A673 (cell line): Measurements from ENCODE around the gene RORB.

Experiments
- CTCF ChIP-seq: fragments of 300-800, 200-600 bp; sonication (generic); conservative IDR thresholded peaks from 2 replicates; pipeline ENCODE4 v1.5.1; 2017; ENCODE audit warnings: low read depth, mild to moderate bottlenecking, antibody characterized with exemption, low read length, moderate library complexity, mixed read lengths
- EZH2 ChIP-seq: fragments of 200-600 bp; sonication (generic); IDR thresholded peaks from 2 replicates; pipeline ENCODE4 v1.6.1; 2017; ENCODE audit warnings: borderline replicate concordance, low read depth, mild to moderate bottlenecking, mixed read lengths, antibody characterized with exemption, low read length; ENCODE audit not compliant: poor library complexity, severe bottlenecking

- TF ChIP-seq CTCF = no peak
- no peak for TF ChIP-seq EZH2
Measured at GRCh38 chr9:74517188-74517587, 20.1 kb downstream of the RORB start.
